GM23338 (cell line): Measurements from ENCODE around the gene WDR75.

Experiments
- CREB1 ChIP-seq: fragments of 250-450 bp; sonication (Bioruptor Pico); IDR thresholded peaks from 2 replicates; pipeline ENCODE4 v1.5.0; 2020; ENCODE audit warnings: low read depth, mild to moderate bottlenecking, moderate library complexity
- CTCF ChIP-seq, 2 experiments: fragments of 200-600 bp in 1 of 2; sonication (generic) in 1 of 2; conservative IDR thresholded peaks; 2 replicates each; pipeline versions ENCODE4 v1.5.1 to v1.6.1; 2016 to 2017; ENCODE audit warnings: antibody characterized with exemption in 2 of 2, low read depth in 2 of 2, mild to moderate bottlenecking in 2 of 2, moderate library complexity in 1 of 2
- ETS1 ChIP-seq: IDR thresholded peaks from 2 replicates; pipeline ENCODE4 v1.6.1; 2016; ENCODE audit warnings: antibody characterized with exemption
- EZH2 ChIP-seq: fragments of 200-600 bp; sonication (generic); IDR thresholded peaks from one replicate; pipeline ENCODE4 v1.8.0; 2017; ENCODE audit warnings: antibody characterized with exemption, mild to moderate bottlenecking, low read depth; ENCODE audit not compliant: unreplicated experiment
- EZH2phosphoT487 ChIP-seq: fragments of 200-600 bp; sonication (generic); IDR thresholded peaks from one replicate; pipeline ENCODE4 v1.8.1; 2018; ENCODE audit warnings: antibody characterized with exemption; ENCODE audit not compliant: unreplicated experiment
- JUNB ChIP-seq: IDR thresholded peaks from one replicate; pipeline ENCODE4 v1.6.1; 2016; ENCODE audit warnings: antibody characterized with exemption; ENCODE audit not compliant: unreplicated experiment
- NANOG ChIP-seq: IDR thresholded peaks from 2 replicates; pipeline ENCODE4 v1.6.1; 2016; ENCODE audit warnings: antibody characterized with exemption, borderline replicate concordance
- POLR2AphosphoS5 ChIP-seq: IDR thresholded peaks from 2 replicates; pipeline ENCODE4 v1.6.1; 2016; ENCODE audit warnings: antibody characterized with exemption, low read depth
- REST ChIP-seq: IDR thresholded peaks from one replicate; pipeline ENCODE4 v1.6.1; 2018; ENCODE audit warnings: antibody characterized with exemption; ENCODE audit not compliant: unreplicated experiment
- STAT1 ChIP-seq: IDR thresholded peaks from one replicate; pipeline ENCODE4 v1.6.1; 2016; ENCODE audit warnings: antibody characterized with exemption; ENCODE audit not compliant: unreplicated experiment
- ZNF114 ChIP-seq: fragments of 250-450 bp; sonication (Bioruptor Pico); IDR thresholded peaks from 2 replicates; pipeline ENCODE4 v1.5.0; 2020; ENCODE audit warnings: mild to moderate bottlenecking, moderate library complexity
- ZNF331 ChIP-seq: fragments of 250-450 bp; sonication (Bioruptor Pico); IDR thresholded peaks from 2 replicates; pipeline ENCODE4 v1.5.0; 2020; ENCODE audit warnings: low read depth, mild to moderate bottlenecking, moderate library complexity
- ZNF462 ChIP-seq: fragments of 250-450 bp; sonication (Bioruptor Pico); IDR thresholded peaks from 2 replicates; pipeline ENCODE4 v1.5.0; 2020; ENCODE audit warnings: mild to moderate bottlenecking, moderate library complexity

GRCh38 chr2:189516546-189516945 is 75.3 kb downstream of the WDR75 start:
- TF ChIP-seq CTCF (conservative IDR thresholded peaks at IDR 0.05; ENCODE audit: low read depth in 2 of 2) (no peak), REST (no peak), JUNB (no peak), EZH2 (no peak), EZH2phosphoT487 (no peak), POLR2AphosphoS5 (no peak), CREB1 (CRISPR knock-in tag) (no peak), ETS1 (no peak), NANOG (no peak), ZNF462 (CRISPR knock-in tag) (no peak), ZNF114 (CRISPR knock-in tag) (no peak), STAT1 (no peak), ZNF331 (CRISPR knock-in tag) (no peak)
